Nephron (organoid): Measurements from ENCODE around the gene E4F1.

Experiments used
- H3K27ac Mint-ChIP-seq, 3 experiments: 2 replicates each; pipeline ENCODE4 v1.8.0; 2020; ENCODE audit warnings: mixed read lengths in 3 of 3, mild to moderate bottlenecking in 2 of 3, moderate library complexity in 1 of 3
- H3K27me3 Mint-ChIP-seq: 2 replicates; pipeline ENCODE4 v1.8.0; 2021; ENCODE audit warnings: low read depth, mild to moderate bottlenecking, moderate library complexity, mixed read lengths
- H3K36me3 Mint-ChIP-seq: 2 replicates; pipeline ENCODE4 v1.8.0; 2020; ENCODE audit warnings: low read depth, mixed read lengths
- H3K4me1 Mint-ChIP-seq: 2 replicates; pipeline ENCODE4 v1.8.0; 2020; ENCODE audit warnings: mixed read lengths
- H3K4me3 Mint-ChIP-seq, 3 experiments: 2 replicates each; pipeline ENCODE4 v1.8.0; 2020; ENCODE audit warnings: mild to moderate bottlenecking in 3 of 3, mixed read lengths in 3 of 3, moderate library complexity in 2 of 3
- H3K9me3 Mint-ChIP-seq: 2 replicates; pipeline ENCODE4 v1.8.0; 2020; ENCODE audit warnings: mixed read lengths
- TF ChIP-seq, protein P1 (sequence below), 3 experiments: fragments of 200-600 bp; sonication (generic); IDR thresholded peaks; one replicate each; pipeline ENCODE4 v1.5.0; 2021; ENCODE audit warnings: antibody characterized with exemption in 3 of 3; ENCODE audit not compliant: unreplicated experiment in 3 of 3

The E4F1 gene

GRCh38 chr16:2231016-2231931 lies 7.9 kb downstream of the E4F1 start:
- TF ChIP-seq, protein P1, sequence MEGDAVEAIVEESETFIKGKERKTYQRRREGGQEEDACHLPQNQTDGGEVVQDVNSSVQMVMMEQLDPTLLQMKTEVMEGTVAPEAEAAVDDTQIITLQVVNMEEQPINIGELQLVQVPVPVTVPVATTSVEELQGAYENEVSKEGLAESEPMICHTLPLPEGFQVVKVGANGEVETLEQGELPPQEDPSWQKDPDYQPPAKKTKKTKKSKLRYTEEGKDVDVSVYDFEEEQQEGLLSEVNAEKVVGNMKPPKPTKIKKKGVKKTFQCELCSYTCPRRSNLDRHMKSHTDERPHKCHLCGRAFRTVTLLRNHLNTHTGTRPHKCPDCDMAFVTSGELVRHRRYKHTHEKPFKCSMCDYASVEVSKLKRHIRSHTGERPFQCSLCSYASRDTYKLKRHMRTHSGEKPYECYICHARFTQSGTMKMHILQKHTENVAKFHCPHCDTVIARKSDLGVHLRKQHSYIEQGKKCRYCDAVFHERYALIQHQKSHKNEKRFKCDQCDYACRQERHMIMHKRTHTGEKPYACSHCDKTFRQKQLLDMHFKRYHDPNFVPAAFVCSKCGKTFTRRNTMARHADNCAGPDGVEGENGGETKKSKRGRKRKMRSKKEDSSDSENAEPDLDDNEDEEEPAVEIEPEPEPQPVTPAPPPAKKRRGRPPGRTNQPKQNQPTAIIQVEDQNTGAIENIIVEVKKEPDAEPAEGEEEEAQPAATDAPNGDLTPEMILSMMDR (IDR thresholded peaks at IDR 0.05; ENCODE audit: unreplicated experiment in 3 of 3), result no peak
- H3K27ac Mint-ChIP-seq, result no peak overlapping the region
- no peaks in the 10 kb centered on the region for H3K4me1 Mint-ChIP-seq
- H3K27me3 Mint-ChIP-seq, result peaks cover 14% of the 10 kb centered on the region
- peaks cover 4% of the 10 kb centered on the region for H3K36me3 Mint-ChIP-seq
- no peak overlapping the region for H3K4me3 Mint-ChIP-seq
- no peaks in the 10 kb centered on the region for H3K9me3 Mint-ChIP-seq

DNA sequence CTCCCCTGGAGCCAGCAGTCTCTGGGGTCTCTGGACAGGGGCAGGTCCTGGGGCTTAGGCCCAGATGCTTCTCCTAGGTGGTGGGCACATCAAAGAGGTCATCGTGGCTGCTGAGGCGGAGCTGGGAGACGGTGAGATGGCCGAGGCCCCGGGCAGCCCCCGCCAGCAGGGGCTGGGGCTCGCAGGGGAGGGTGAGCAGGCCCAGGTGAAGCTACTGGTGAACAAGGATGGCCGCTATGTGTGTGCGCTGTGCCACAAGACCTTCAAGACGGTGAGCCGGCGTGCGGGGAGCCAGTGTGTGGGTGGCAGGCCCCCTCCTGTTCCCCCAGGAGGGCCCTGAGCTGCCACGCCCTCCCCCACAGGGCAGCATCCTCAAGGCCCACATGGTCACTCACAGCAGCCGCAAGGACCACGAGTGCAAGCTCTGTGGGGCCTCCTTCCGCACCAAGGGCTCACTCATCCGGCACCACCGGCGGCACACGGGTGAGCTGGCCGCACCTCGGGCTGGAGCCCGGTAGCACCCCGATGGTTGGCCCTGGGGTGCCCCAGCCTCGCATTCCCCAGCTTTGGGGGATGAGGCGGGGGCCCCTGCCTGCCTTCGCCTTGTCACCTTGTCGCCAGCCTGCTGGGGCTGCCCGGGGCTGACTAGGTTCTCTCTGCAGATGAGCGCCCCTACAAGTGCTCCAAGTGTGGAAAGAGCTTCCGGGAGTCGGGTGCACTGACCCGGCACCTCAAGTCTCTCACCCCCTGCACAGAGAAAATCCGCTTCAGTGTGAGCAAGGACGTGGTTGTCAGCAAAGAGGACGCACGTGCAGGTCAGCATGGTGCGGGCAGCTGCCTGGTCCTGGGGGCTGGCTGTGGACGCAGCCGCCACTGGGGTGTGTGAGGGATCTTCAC lies 9.0 kb downstream of the E4F1 start:
- Mint-ChIP-seq H3K36me3 (peaks cover 4% of the 10 kb centered on the region), H3K4me1 (no peaks in the 10 kb centered on the region), H3K4me3 (no peak overlapping the region), H3K9me3 (no peaks in the 10 kb centered on the region), H3K27me3 (peaks cover 21% of the 10 kb centered on the region), H3K27ac (no peak overlapping the region)
- TF ChIP-seq, protein P1 (IDR thresholded peaks at IDR 0.05; ENCODE audit: unreplicated experiment in 3 of 3), result no peak

- H3K27ac Mint-ChIP-seq, result no peak overlapping the region
- H3K4me3 Mint-ChIP-seq, result no peak overlapping the region
- H3K36me3 Mint-ChIP-seq, result peaks cover 4% of the 10 kb centered on the region
- H3K4me1 Mint-ChIP-seq, result no peaks in the 10 kb centered on the region
- TF ChIP-seq, protein P1 (IDR thresholded peaks at IDR 0.05; ENCODE audit: unreplicated experiment in 3 of 3), result no peak
- peaks cover 25% of the 10 kb centered on the region for H3K27me3 Mint-ChIP-seq
- H3K9me3 Mint-ChIP-seq, result no peaks in the 10 kb centered on the region
Measured at GRCh38 chr16:2233046-2233775, 9.8 kb downstream of the E4F1 start.

DNA sequence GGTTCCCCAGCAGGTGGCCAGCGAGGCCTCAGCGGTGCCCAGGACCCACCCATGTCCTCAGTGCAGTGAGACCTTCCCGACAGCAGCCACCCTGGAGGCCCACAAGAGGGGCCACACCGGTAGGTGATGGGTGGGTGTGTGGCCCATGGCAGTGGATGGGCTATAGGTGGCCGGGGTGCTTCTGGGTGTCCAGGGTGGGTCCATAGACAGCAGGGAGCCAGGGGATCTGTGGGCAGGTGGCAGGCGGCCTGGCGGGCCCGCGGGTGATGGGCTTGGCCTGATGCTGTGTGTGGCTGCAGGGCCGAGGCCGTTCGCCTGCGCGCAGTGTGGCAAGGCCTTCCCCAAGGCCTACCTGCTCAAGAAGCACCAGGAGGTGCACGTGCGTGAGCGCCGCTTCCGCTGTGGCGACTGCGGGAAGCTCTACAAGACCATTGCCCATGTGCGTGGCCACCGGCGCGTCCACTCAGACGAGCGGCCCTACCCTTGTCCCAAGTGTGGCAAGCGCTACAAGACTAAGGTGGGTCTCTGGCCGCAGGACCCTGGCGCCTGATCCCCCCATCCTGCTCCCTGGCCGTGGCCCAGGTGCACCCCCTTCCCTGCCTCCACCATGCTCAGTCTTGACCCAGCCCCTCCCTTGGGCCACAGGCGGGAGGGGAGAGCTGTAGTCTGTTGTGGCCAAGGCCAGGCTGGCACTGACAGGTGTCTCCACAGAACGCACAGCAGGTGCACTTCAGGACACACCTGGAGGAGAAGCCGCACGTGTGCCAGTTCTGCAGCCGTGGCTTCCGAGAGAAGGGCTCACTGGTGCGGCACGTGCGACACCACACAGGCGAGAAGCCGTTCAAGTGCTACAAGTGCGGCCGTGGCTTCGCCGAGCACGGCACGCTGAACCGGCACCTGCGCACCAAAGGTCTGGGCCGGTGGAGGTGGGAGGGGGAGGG lies 10.8 kb downstream of the E4F1 start:
- peaks cover 29% of the 10 kb centered on the region for H3K27me3 Mint-ChIP-seq
- no peaks in the 10 kb centered on the region for H3K9me3 Mint-ChIP-seq
- TF ChIP-seq, protein P1 (IDR thresholded peaks at IDR 0.05; ENCODE audit: unreplicated experiment in 3 of 3), result no peak
- peaks cover 4% of the 10 kb centered on the region for H3K36me3 Mint-ChIP-seq
- H3K4me3 Mint-ChIP-seq, result no peak overlapping the region
- H3K27ac Mint-ChIP-seq, result no peak overlapping the region
- no peaks in the 10 kb centered on the region for H3K4me1 Mint-ChIP-seq

GRCh38 chr16:2234813-2235170 lies 11.4 kb downstream of the E4F1 start:
- no peak overlapping the region for H3K4me3 Mint-ChIP-seq
- peaks cover 34% of the 10 kb centered on the region for H3K27me3 Mint-ChIP-seq
- H3K9me3 Mint-ChIP-seq, result no peaks in the 10 kb centered on the region
- TF ChIP-seq, protein P1 (IDR thresholded peaks at IDR 0.05; ENCODE audit: unreplicated experiment in 3 of 3), result no peak
- no peaks in the 10 kb centered on the region for H3K4me1 Mint-ChIP-seq
- no peak overlapping the region for H3K27ac Mint-ChIP-seq
- peaks cover 4% of the 10 kb centered on the region for H3K36me3 Mint-ChIP-seq
